Measurements from ENCODE around the gene PTPN9. TPM values are rescaled to one million over a fixed set of nuclear protein-coding genes. Genes with fewer than 3 reads are reported as not detected.

Gene PTPN9
- total RNA-seq, 1 donor from 2014 or later = 8.6 TPM

- H3K4me1 ChIP-seq = peaks cover 4% of the 10 kb centered on the region
- no peak for TF ChIP-seq CTCF (IDR thresholded peaks at IDR 0.05)
- no peak for TF ChIP-seq EZH2 (IDR thresholded peaks at IDR 0.05)
- TF ChIP-seq EZH2phosphoT487 (IDR thresholded peaks at IDR 0.05) = no peak
- H3K4me2 ChIP-seq = no peak overlapping the region
- H3K4me3 Mint-ChIP-seq = no peak overlapping the region
- no peaks in the 10 kb centered on the region for H3K36me3 ChIP-seq
- no peak overlapping the region for H2AFZ ChIP-seq (replicated peaks)
- H3K4me3 ChIP-seq = no peak overlapping the region
- peaks cover 100% of the 10 kb centered on the region for H3K79me2 ChIP-seq (ENCODE audit: low read depth)
- H3K27ac Mint-ChIP-seq = no peak overlapping the region
- H3K9ac ChIP-seq = no peak overlapping the region
- no peaks in the 10 kb centered on the region for H3K4me1 Mint-ChIP-seq
- H3K36me3 Mint-ChIP-seq = peaks cover 21% of the 10 kb centered on the region
- H3F3A ChIP-seq (ENCODE audit: low read depth) = peaks cover 3% of the 10 kb centered on the region
- H3K9me3 ChIP-seq (ENCODE audit: low read depth) = no peaks in the 10 kb centered on the region
- no peak for DNase-seq (ENCODE audit: low spot score)
- H3K27ac ChIP-seq = no peak overlapping the region
- H3K27me3 Mint-ChIP-seq (ENCODE audit: insufficient read depth, low read depth) = no peaks in the 10 kb centered on the region
- peaks cover 2% of the 10 kb centered on the region for H3K9me3 Mint-ChIP-seq
- H4K20me1 ChIP-seq (ENCODE audit: low read depth) = peaks cover 97% of the 10 kb centered on the region
- no peaks in the 10 kb centered on the region for H3K27me3 ChIP-seq
Observed at GRCh38 chr15:75436881-75437280, 142.2 kb downstream of the PTPN9 start.

- no peak overlapping the region for H3K9ac ChIP-seq
- H3K36me3 ChIP-seq = peaks cover 9% of the 10 kb centered on the region
- DNase-seq (ENCODE audit: low spot score) = peak; percentile 13
- H2AFZ ChIP-seq (replicated peaks) = no peak overlapping the region
- H3K4me1 ChIP-seq = peaks cover 9% of the 10 kb centered on the region
- no peaks in the 10 kb centered on the region for H3K9me3 ChIP-seq (ENCODE audit: low read depth)
- H3K27ac ChIP-seq = peak overlapping the region; percentile 67
- peaks cover 3% of the 10 kb centered on the region for H3F3A ChIP-seq (ENCODE audit: low read depth)
- peaks cover 100% of the 10 kb centered on the region for H3K79me2 ChIP-seq (ENCODE audit: low read depth)
- no peaks in the 10 kb centered on the region for H3K9me3 Mint-ChIP-seq
- H3K27me3 ChIP-seq = no peaks in the 10 kb centered on the region
- peaks cover 88% of the 10 kb centered on the region for H4K20me1 ChIP-seq (ENCODE audit: low read depth)
- H3K4me3 ChIP-seq = no peak overlapping the region
- H3K4me3 Mint-ChIP-seq = no peak overlapping the region
- peaks cover 20% of the 10 kb centered on the region for H3K36me3 Mint-ChIP-seq
- no peaks in the 10 kb centered on the region for H3K4me1 Mint-ChIP-seq
- TF ChIP-seq CTCF (IDR thresholded peaks at IDR 0.05) (no peak), EZH2 (IDR thresholded peaks at IDR 0.05) (no peak), EZH2phosphoT487 (IDR thresholded peaks at IDR 0.05) (no peak)
- H3K4me2 ChIP-seq = no peak overlapping the region
- no peaks in the 10 kb centered on the region for H3K27me3 Mint-ChIP-seq (ENCODE audit: insufficient read depth, low read depth)
- H3K27ac Mint-ChIP-seq = no peak overlapping the region
Observed at GRCh38 chr15:75431682-75432081, 147.4 kb downstream of the PTPN9 start.

GRCh38 chr15:75431270-75431669 lies 147.8 kb downstream of the PTPN9 start:
- H2AFZ ChIP-seq (replicated peaks) = no peak overlapping the region
- H4K20me1 ChIP-seq (ENCODE audit: low read depth) = peaks cover 88% of the 10 kb centered on the region
- Mint-ChIP-seq H3K36me3 (peaks cover 23% of the 10 kb centered on the region), H3K4me3 (no peak overlapping the region), H3K27ac (no peak overlapping the region), H3K4me1 (no peaks in the 10 kb centered on the region), H3K27me3 (ENCODE audit: insufficient read depth, low read depth) (no peaks in the 10 kb centered on the region), H3K9me3 (no peaks in the 10 kb centered on the region)
- peaks cover 9% of the 10 kb centered on the region for H3K36me3 ChIP-seq
- no peaks in the 10 kb centered on the region for H3K27me3 ChIP-seq
- no peaks in the 10 kb centered on the region for H3K9me3 ChIP-seq (ENCODE audit: low read depth)
- H3K27ac ChIP-seq = peak overlapping the region; percentile 67
- H3K9ac ChIP-seq = no peak overlapping the region
- TF ChIP-seq EZH2phosphoT487 (IDR thresholded peaks at IDR 0.05) (no peak), CTCF (IDR thresholded peaks at IDR 0.05) (no peak), EZH2 (IDR thresholded peaks at IDR 0.05) (no peak)
- peaks cover 9% of the 10 kb centered on the region for H3K4me1 ChIP-seq
- no peak overlapping the region for H3K4me3 ChIP-seq
- no peak overlapping the region for H3K4me2 ChIP-seq
- peaks cover 100% of the 10 kb centered on the region for H3K79me2 ChIP-seq (ENCODE audit: low read depth)
- DNase-seq (ENCODE audit: low spot score) = no peak
- H3F3A ChIP-seq (ENCODE audit: low read depth) = peaks cover 3% of the 10 kb centered on the region

Data from neural progenitor cell (in vitro differentiated cells).